22Rv1 (cell line): ENCODE results near the gene SYNGR3.

ENCODE experiments used
- ZFX ChIP-seq: fragments of 450-650 bp; IDR thresholded peaks from 2 replicates; pipeline ENCODE4 v1.6.1; 2017; ENCODE audit warnings: antibody characterized with exemption, borderline replicate concordance
- TF ChIP-seq, protein P1 (sequence below): fragments of 450-650 bp; IDR thresholded peaks from 2 replicates; pipeline ENCODE4 v1.5.1; 2017; ENCODE audit warnings: mild to moderate bottlenecking

- TF ChIP-seq, protein P1, sequence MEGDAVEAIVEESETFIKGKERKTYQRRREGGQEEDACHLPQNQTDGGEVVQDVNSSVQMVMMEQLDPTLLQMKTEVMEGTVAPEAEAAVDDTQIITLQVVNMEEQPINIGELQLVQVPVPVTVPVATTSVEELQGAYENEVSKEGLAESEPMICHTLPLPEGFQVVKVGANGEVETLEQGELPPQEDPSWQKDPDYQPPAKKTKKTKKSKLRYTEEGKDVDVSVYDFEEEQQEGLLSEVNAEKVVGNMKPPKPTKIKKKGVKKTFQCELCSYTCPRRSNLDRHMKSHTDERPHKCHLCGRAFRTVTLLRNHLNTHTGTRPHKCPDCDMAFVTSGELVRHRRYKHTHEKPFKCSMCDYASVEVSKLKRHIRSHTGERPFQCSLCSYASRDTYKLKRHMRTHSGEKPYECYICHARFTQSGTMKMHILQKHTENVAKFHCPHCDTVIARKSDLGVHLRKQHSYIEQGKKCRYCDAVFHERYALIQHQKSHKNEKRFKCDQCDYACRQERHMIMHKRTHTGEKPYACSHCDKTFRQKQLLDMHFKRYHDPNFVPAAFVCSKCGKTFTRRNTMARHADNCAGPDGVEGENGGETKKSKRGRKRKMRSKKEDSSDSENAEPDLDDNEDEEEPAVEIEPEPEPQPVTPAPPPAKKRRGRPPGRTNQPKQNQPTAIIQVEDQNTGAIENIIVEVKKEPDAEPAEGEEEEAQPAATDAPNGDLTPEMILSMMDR: peak; percentile 94
- no peak for TF ChIP-seq ZFX
These were observed 33.6 kb downstream of the SYNGR3 start for GRCh38 chr16:2023092-2024031.
